Natural killer cell (primary cell): ENCODE results near the gene ST6GALNAC6. TPM values are rescaled to one million over a fixed set of nuclear protein-coding genes. Genes with fewer than 3 reads are reported as not detected.

Experiments
- ATAC-seq, 3 donors: fragments of 150-1000 bp in 2 of 3; fragments of 200-7000 bp in 1 of 3; cut with Tn5 transposase; 1 replicate in 1 of 3; 2 replicates in 2 of 3; pipeline ENCODE4 v1.10.0; 2021; ENCODE audit warnings: mild to moderate bottlenecking in 2 of 3, moderate library complexity in 2 of 3
- DNase-seq, 2 donors: peaks; one replicate each; pipeline versions ENCODE4 v3.0.0 to v3.0.0-alpha.2; 2013 to 2021; ENCODE audit warnings: mixed read lengths in 1 of 2
- H3K27ac ChIP-seq: one replicate; pipeline ENCODE4 v1.5.1; 2013; ENCODE audit warnings: mild to moderate bottlenecking, low read length
- H3K27me3 ChIP-seq: one replicate; pipeline ENCODE4 v1.6.1; 2013; ENCODE audit warnings: low read length; ENCODE audit not compliant: control insufficient read depth, insufficient read depth
- H3K36me3 ChIP-seq: one replicate; pipeline ENCODE4 v1.6.1; 2013; ENCODE audit warnings: low read length; ENCODE audit not compliant: control insufficient read depth, insufficient read depth
- H3K4me1 ChIP-seq: one replicate; pipeline ENCODE4 v1.6.1; 2013; ENCODE audit warnings: low read length; ENCODE audit not compliant: control insufficient read depth, insufficient read depth
- H3K4me3 ChIP-seq: one replicate; pipeline ENCODE4 v1.5.1; 2013; ENCODE audit warnings: low read length
- H3K9me3 ChIP-seq: one replicate; pipeline ENCODE4 v1.6.1; 2013; ENCODE audit warnings: low read length; ENCODE audit not compliant: control insufficient read depth, insufficient read depth
- H3K27ac Mint-ChIP-seq, 2 donors: one replicate each; pipeline ENCODE4 v1.8.0; 2022; ENCODE audit warnings: mild to moderate bottlenecking in 2 of 2, mixed read lengths in 2 of 2, moderate library complexity in 1 of 2
- H3K27me3 Mint-ChIP-seq, 2 donors: one replicate each; pipeline ENCODE4 v1.8.0; 2022; ENCODE audit warnings: low read depth in 2 of 2, mixed read lengths in 2 of 2
- H3K36me3 Mint-ChIP-seq: one replicate; pipeline ENCODE4 v1.8.0; 2022; ENCODE audit warnings: mixed read lengths
- H3K4me1 Mint-ChIP-seq, 2 donors: one replicate each; pipeline ENCODE4 v1.8.0; 2022; ENCODE audit warnings: mixed read lengths in 2 of 2
- H3K4me3 Mint-ChIP-seq: one replicate; pipeline ENCODE4 v1.8.0; 2022; ENCODE audit warnings: mild to moderate bottlenecking, moderate library complexity, mixed read lengths
- H3K9me3 Mint-ChIP-seq, 2 donors: one replicate each; pipeline ENCODE4 v1.8.0; 2022; ENCODE audit warnings: mixed read lengths in 2 of 2
- WGBS: methylation state at CpG from one replicate; pipeline ENCODE4 v1.1.7; 2013; ENCODE audit warnings: missing lambda C conversion rate; ENCODE audit not compliant: insufficient coverage; 5-methylcytosine and 5-hydroxymethylcytosine counted together
- intact Hi-C: fragments of 100-400 bp; cut with micrococcal nuclease; formaldehyde crosslinking; loops from one replicate; pipeline ENCODE4 v1.14.2; 2022
- total RNA-seq, 4 donors: library from RNA; stranded (reverse); fragments of 120-200 nt in 1 of 4; gene quantifications; one replicate each; pipeline versions ENCODE4 v1.2.3 to v1.2.4, GENCODE V29; 2013 to 2022
- TF ChIP-seq, protein P1 (sequence below): fragments of 200-600 bp; IDR thresholded peaks from one replicate; pipeline ENCODE4 v1.8.0; 2022; ENCODE audit warnings: antibody characterized with exemption

Gene ST6GALNAC6
- total RNA-seq, 3 donors from 2014 or later (not counting 1 experiment from before 2014, with no cell fraction given), result 120 to 148 (median 127) TPM

DNA sequence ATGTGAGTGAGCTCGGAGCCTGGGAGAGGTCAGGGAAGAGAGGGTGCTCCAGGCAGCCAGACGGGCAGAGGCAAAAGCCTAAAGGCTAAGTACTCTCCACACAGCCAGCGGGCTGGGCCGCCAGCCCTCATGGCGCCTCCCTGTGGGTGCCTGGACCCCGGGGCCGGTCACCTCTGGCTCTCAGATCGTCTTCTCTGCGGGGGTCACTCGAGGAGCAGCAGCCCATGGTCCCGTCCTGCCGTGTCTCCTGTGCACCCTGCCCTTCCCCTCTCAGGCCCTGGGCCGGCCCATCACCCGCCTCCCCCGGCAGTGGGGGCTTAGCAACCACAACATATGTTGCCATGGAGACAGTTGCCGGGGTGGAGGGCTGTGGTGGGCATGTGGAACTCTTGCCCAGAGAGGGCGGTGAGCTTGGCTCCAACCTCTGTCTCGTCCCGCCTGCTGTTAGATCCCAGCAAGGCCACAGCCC, 26.1 kb downstream of the ST6GALNAC6 start:
- no peak for ATAC-seq
- WGBS, result 73% methylated on average over 19 of the region's 19 CpGs
- no peaks in the 10 kb centered on the region for H3K27me3 Mint-ChIP-seq
- peaks cover 17% of the 10 kb centered on the region for H3K4me1 ChIP-seq
- no peaks in the 10 kb centered on the region for H3K9me3 Mint-ChIP-seq
- H3K4me3 Mint-ChIP-seq, result no peak overlapping the region
- DNase-seq, result no peak
- peaks cover 5 to 6% of the 10 kb centered on the region in 2 donors for H3K4me1 Mint-ChIP-seq
- no peaks in the 10 kb centered on the region for H3K9me3 ChIP-seq
- H3K36me3 ChIP-seq, result no peaks in the 10 kb centered on the region
- H3K27me3 ChIP-seq, result no peaks in the 10 kb centered on the region
- TF ChIP-seq, protein P1, sequence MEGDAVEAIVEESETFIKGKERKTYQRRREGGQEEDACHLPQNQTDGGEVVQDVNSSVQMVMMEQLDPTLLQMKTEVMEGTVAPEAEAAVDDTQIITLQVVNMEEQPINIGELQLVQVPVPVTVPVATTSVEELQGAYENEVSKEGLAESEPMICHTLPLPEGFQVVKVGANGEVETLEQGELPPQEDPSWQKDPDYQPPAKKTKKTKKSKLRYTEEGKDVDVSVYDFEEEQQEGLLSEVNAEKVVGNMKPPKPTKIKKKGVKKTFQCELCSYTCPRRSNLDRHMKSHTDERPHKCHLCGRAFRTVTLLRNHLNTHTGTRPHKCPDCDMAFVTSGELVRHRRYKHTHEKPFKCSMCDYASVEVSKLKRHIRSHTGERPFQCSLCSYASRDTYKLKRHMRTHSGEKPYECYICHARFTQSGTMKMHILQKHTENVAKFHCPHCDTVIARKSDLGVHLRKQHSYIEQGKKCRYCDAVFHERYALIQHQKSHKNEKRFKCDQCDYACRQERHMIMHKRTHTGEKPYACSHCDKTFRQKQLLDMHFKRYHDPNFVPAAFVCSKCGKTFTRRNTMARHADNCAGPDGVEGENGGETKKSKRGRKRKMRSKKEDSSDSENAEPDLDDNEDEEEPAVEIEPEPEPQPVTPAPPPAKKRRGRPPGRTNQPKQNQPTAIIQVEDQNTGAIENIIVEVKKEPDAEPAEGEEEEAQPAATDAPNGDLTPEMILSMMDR, result no peak
- no peaks in the 10 kb centered on the region for H3K36me3 Mint-ChIP-seq
- H3K27ac ChIP-seq, result no peak overlapping the region
- intact Hi-C loops, result no loop called here
- no peak overlapping the region for H3K27ac Mint-ChIP-seq
- H3K4me3 ChIP-seq, result no peak overlapping the region

DNA sequence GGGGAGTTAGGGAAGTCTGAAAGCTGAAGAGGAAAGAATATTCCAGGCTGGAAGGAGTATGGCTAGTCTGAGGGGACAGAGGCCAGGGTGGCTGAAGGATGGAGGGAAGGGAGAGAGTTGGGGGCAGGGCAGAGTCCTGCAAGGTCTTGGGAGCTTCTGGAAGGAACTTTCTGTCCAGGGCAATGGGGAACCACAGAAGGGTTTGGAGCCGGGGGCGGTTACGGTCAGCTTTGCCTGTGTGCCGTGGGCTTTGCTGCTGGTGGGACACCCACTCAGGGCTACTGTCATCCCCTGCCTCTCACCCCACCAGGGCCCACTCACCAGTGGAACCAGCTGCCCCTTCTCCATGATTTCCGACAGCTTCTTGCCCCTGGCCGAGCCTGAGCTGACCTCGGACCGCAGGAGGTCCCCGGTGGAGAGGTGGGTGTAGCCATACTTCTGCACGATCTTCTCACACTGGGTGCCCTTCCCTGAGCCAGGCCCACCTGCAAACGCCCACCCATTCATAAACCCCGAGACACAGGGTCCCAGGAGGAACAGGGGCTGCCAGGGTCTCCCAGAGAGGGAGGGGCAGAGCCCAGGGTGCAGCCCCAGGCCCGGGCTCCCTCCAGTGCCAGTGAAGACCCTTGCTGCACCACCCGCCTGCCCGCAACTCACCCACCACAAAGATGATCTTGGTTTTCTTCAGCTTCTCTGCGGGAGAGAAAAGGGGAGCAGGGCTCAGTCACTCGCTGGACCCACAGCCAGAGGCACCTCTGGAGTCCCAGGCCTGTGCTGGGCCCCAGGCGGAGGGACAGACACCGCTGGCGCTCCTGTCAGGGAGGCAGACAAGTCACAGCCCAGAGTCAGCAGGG, 26.8 kb downstream of the ST6GALNAC6 start:
- Histone ChIP-seq H3K27ac (no peak overlapping the region), H3K36me3 (no peaks in the 10 kb centered on the region), H3K4me3 (no peak overlapping the region), H3K4me1 (peaks cover 13% of the 10 kb centered on the region), H3K9me3 (no peaks in the 10 kb centered on the region), H3K27me3 (no peaks in the 10 kb centered on the region)
- no peaks in the 10 kb centered on the region for H3K27me3 Mint-ChIP-seq
- H3K4me1 Mint-ChIP-seq, result no peaks in the 10 kb centered on the region
- WGBS, result 90% methylated on average over 20 of the region's 20 CpGs
- DNase-seq (no peak), ATAC-seq (no peak)
- H3K9me3 Mint-ChIP-seq, result no peaks in the 10 kb centered on the region
- no peaks in the 10 kb centered on the region for H3K36me3 Mint-ChIP-seq
- H3K4me3 Mint-ChIP-seq, result no peak overlapping the region
- peak overlapping the region in 1 of 2 donors; percentile 65 for H3K27ac Mint-ChIP-seq
- intact Hi-C loops, result no loop called here
- TF ChIP-seq, protein P1, result no peak

DNA sequence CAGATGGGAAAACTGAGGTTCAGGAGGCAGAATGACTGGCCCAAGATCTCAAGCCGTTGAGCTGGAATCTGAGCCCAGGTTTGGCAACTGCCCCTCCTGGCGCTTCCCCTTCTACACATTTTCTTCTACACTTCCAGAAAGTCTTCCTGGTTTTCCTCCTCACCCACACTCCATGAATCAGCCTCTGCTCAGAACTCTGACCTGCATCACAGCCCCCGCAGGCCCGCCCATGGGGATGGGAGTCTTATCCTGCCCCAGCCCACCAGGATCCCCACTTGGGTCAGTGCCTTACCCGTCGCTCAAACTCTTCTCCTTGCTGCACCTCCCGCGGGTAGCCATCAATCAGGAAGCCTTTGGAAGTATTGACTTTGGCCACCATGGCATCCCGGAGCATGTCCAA, 27.9 kb downstream of the ST6GALNAC6 start:
- Histone ChIP-seq H3K4me3 (no peak overlapping the region), H3K36me3 (no peaks in the 10 kb centered on the region), H3K27ac (no peak overlapping the region), H3K9me3 (no peaks in the 10 kb centered on the region), H3K4me1 (peaks cover 10% of the 10 kb centered on the region), H3K27me3 (no peaks in the 10 kb centered on the region)
- H3K4me3 Mint-ChIP-seq, result no peak overlapping the region
- H3K4me1 Mint-ChIP-seq, result no peaks in the 10 kb centered on the region
- no peak for ATAC-seq
- no peak for DNase-seq
- H3K27ac Mint-ChIP-seq, result peak overlapping the region; percentile 24 to 65
- intact Hi-C loops, result loop anchor here (2.0 kb wide), 1 partner anchor 137 kb away; the partner anchor contains the start of gene TOR2A
- no peaks in the 10 kb centered on the region for H3K27me3 Mint-ChIP-seq
- 96% methylated on average over 9 of the region's 9 CpGs for WGBS
- no peaks in the 10 kb centered on the region for H3K36me3 Mint-ChIP-seq
- no peaks in the 10 kb centered on the region for H3K9me3 Mint-ChIP-seq
- TF ChIP-seq, protein P1, result no peak
